HG02973 (cell line): Measurements from ENCODE around the gene SORT1.
"Not testable (repeated sequence)": the region's sequence is repeated elsewhere in the genome, so short reads cannot be mapped to it uniquely, and the experiment has no call there.

Experiments used
- ATAC-seq: cut with Tn5 transposase; IDR thresholded peaks from one replicate; pipeline ENCODE4 v1.9.1; 2021; ENCODE audit warnings: moderate library complexity; ENCODE audit not compliant: unreplicated experiment

SORT1 gene

GRCh38 chr1:109397581-109398342, at the start of gene SORT1:
SORT1 (minus strand) TSS chr1:109397918; CDS start chr1:109397892, 26 bp downstream.
- no peak for ATAC-seq

GRCh38 chr1:109445949-109446695, 48.4 kb upstream of the SORT1 start:
- not testable (repeated sequence) for ATAC-seq

GRCh38 chr1:109444346-109444745, 46.6 kb upstream of the SORT1 start:
- ATAC-seq: no peak

DNA sequence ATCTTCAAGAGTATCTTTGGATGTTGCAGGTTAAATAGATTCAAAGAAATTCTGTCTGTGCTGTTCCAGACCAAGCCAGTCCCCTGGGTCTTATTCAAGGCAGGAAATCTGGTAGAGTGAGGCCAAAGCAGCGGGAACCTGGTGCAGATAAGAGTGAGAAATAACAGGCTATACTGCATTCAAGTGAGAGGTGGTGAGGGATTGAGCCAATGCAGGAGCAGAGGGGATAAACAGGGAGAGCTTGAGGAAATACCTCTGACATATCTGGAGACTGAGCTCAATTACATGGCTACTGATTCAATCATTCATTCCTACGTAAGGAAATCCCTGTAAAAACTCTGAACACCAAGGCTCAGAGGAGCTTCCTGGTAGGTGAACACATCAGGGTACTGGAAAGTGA, 45.8 kb upstream of the SORT1 start:
- no peak for ATAC-seq

DNA sequence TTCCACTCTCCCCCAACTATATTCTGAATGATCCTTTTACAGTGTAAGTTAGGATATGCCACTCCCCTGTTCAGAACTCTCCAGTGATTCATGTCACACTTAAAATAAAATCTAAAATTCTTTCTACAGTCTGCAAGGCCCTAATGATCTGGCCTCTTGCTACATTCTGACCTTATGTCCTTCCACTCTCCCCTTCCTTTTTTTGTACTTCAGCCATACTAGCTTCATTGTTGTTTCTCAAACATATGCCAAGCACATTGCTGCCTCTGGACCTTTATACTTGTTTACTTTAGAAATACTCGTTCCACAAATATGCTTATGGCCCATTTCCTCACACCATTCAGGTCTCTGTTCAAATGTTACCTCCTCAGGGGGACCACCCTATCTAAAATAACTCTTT, 43.4 kb upstream of the SORT1 start:
- ATAC-seq: no peak

- ATAC-seq: no peak
These were observed 41.1 kb upstream of the SORT1 start for GRCh38 chr1:109438798-109439297.

DNA sequence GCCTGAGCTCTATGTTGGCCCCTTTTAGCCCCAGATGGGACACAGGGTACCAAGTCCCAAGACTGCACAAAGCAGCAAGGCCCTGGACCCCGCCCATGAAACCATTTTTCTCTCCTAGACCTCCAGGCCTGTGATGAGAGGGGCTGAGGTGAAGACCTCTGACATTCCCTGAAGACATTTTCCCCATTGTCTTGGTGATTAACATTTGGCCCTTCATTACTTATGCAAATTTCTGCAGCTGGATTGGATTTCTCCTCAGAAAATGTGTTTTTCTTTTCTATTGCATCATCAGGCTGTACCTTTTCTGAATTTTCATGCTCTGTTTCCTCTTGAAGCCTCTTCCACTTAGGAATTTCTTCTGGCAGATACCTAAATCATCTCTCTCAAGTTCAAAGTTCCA, 36.8 kb upstream of the SORT1 start:
- ATAC-seq: no peak

DNA sequence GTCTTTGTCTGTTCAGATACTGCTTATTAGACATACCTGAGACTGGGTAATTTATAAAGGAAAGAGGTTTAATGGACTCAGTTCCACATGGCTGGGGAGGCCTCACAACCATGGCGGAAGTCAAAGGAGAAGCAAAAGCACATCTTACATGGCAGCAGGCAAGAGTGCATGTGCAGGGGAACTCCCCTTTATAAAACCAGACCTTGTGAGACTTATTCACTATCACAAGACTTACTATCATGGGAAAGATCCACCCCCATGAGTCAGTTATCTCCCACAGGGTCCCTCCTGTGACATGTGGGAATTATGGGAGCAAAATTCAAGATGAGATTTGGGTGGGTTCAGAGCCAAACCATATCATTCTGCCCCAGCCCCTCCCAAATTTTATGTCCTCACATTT, 35.6 kb upstream of the SORT1 start:
- ATAC-seq: no peak

DNA sequence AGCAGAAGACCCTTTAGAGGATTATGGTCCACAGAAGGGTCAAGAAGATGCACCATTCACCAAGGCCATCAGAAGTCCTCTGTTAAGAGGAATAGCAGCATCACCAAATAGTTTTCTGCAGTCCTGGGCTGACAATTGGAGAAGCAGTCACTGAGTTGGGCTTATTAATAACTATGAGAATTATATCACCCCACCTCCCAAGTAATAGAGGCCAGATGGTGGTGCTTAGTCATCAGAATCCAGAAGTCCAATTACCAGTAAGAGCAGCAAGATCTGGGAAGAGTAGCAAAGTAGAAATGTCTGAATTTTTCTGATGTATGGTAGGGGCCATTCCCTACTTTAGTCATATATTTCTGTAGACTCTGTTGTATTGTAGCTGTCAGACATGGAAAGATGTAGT, 34.6 kb upstream of the SORT1 start:
- ATAC-seq: no peak

DNA sequence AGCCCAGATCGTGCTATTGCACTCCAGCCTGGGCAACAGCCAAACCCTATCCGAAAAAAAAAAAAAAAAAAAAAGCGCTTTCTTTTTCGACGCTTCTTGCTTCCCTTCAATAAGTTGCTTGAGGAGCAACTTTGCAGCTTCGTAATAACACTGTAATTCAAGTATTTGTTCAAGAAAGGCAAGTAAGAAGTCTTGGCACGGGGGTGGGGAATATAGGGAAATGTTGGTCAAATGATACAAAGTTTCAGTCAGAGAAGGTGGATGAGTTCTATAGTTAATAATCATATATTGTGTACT, 29.4 kb upstream of the SORT1 start:
- ATAC-seq: no peak

GRCh38 chr1:109426281-109427170, 28.8 kb upstream of the SORT1 start, which contains the start of gene PSMA5:
PSMA5 (minus strand) TSS chr1:109426448; CDS start chr1:109426330, 118 bp downstream.
- peak; percentile 93 for ATAC-seq

DNA sequence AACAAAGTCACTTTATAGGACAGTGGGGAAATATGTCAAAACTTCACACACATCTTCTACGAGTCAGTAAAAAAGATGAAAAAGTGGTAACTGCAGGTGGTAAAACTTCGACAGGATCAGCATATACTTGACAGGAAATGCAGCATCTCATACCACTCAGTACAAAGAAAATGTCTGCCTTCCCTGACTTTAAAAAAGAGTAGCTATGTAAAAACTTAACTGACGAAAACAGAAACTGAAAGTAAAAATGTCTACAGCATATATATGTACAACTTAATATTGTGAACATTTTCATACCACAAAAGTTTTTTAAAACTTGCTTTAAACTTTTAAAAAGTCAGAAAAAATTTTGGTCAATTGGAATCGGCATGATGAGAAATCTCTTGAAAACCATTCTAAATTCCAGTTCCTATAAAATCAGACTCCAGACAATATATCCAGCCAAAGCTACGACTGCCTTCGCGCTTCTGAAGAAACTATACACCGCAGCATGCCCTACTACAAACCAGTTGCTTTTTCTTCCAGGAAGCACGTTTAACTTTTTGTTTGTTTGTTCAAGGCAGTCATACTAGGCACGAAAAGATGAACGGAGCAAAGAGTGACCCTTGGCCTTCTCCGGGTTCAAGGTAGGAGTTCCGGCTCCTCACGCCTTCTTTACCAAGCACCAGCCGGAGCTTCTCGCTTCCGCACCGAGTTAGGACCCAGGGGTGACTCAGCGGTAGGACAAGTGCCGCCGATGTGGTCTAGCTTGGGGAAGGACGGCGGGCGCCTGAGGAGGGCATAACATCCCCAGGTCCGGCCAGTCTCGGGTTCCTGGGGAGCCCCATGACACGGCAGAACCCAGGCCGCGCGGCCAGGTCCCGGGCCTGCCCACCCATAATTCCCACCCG, 27.9 kb upstream of the SORT1 start:
- ATAC-seq: peak; percentile 15

GRCh38 chr1:109423498-109423897, 25.8 kb upstream of the SORT1 start:
- no peak for ATAC-seq

DNA sequence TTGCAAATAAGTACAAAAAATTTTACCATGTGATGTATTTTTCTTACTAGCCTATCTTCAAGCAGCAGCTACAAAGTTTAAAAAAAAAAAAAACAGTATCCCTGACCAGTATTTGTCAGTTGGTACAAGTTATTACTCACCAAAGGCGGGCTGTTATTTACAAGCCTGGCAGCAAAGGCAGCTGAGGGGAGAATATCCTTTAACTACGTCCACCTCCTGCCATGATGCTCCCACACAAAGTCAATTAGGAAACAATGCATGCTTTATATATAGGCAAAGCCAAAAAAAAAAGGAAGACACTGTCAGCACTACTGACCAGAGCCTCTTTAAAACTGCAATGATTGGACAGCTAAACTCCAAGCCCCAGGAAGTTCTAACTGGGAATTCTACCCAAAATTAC, 14.8 kb upstream of the SORT1 start:
- no peak for ATAC-seq

DNA sequence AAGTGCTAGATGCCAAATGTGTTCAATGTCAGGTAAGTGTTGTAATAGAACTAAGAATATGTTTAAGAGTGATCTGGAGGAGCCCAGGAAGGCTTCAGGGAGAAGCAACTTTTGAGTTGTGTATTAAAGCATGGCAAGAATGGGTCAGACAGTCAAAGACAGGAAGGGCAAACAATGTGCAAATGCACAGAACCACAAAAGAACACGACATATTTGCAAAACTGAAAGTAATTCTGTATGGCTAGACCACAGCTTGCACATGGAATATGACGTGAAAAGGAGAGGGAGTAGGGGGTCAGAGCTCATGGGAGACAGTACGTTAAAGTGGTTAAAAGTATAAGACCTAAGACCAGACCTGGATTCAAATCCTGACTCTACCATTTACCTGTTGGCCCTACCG, 7.1 kb upstream of the SORT1 start:
- ATAC-seq: no peak

DNA sequence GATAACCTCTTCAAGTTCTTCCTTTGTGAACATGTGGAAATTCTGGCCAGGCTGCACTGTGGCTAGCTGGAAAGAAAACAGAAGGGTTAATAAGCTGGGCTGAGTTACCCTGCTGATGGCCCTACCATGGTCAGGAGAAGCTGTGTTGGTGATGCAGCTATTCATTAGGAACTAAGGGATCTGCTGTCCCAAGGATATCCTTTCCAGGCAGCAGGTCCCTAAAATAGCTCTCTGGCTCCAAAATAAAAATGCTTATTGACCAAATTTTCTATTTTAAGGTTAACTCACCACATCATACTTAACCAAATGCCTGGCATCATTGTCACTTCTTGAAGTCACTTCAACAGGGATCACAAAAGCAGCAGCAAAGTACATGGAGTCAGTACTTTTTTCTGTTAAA, 4.3 kb upstream of the SORT1 start:
- ATAC-seq: no peak

- ATAC-seq: no peak
These were observed 2.4 kb upstream of the SORT1 start for GRCh38 chr1:109400035-109400655.

DNA sequence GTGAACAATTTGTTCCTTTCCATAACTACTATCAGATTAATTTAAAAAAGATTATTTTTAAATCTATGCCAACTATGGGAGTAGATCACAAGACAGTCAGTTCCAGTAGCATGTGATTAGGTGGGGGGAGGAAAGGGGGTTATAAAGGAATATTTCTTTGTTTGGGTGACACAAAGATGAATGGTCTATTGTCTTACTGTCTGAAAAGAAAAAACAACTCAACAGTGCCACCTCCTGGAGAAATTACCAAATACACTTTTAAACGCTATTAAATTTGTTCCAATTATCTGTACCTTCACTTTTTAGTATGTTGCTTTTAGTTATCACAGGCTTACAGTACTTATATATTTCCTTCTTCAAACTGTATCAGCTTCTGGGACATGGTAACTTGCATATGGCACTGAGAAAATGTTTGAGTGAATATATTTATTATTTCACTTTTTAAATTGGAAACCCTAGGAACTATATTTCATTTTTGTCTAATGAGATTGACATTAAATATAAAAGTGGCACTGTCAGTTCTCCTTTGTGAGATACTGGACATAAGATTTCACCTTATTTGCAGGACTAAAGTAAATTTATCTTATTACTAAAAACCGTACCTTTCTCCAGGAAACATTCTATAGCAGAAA, 1.7 kb upstream of the SORT1 start:
- no peak for ATAC-seq
